Endothelial cell of umbilical vein (primary cell): ENCODE data around the gene TAS2R43. TPM values are rescaled to one million over a fixed set of nuclear protein-coding genes. Genes with fewer than 3 reads are reported as not detected.
"Not testable (repeated sequence)": the region's sequence is repeated elsewhere in the genome, so short reads cannot be mapped to it uniquely, and the experiment has no call there.

Experiments used
- BruUV-seq: library from RNA; stranded (reverse); fragments of 400-500 nt; replicated peaks from 2 replicates; lab custom pipeline; 2021; lab: Mats Ljungman, UMichigan
- CTCF ChIA-PET: fragments of 300-600, 350-600 bp; sonication (Branson Sonifier 250); formaldehyde crosslinking; loops from one replicate; lab custom pipeline; 2021; ENCODE audit warnings: antibody characterized with exemption, inconsistent platforms; lab: Charles Lee
- POLR2A ChIA-PET: fragments of 300-600, 350-600 bp; sonication (Branson Sonifier 250); formaldehyde crosslinking; loops from one replicate; lab custom pipeline; 2021; ENCODE audit warnings: antibody characterized with exemption, inconsistent platforms; lab: Charles Lee
- DNase-seq: peaks from one replicate; pipeline ENCODE4 v3.0.0-alpha.2; 2011; ENCODE audit warnings: low read depth, low spot score
- FAIRE-seq: peaks from 2 replicates; lab custom pipeline; 2011; peaks lifted over from hg19 to GRCh38; lab: Jason Lieb, UNC
- H2AFZ ChIP-seq: 2 replicates; pipeline ENCODE4 v1.6.0; 2012; ENCODE audit warnings: low read depth, low read length, control low read depth, inconsistent platforms
- H3K27ac ChIP-seq: 2 replicates; pipeline ENCODE4 v1.5.1; 2011; ENCODE audit warnings: low read depth, mild to moderate bottlenecking, control low read depth, low read length, moderate library complexity; ENCODE audit not compliant: insufficient read depth
- H3K27me3 ChIP-seq, 2 experiments: 2 replicates each; pipeline versions ENCODE4 v1.6.0 to v1.6.1; 2011; ENCODE audit warnings: low read length in 2 of 2, mixed read lengths in 1 of 2; ENCODE audit not compliant: control insufficient read depth in 2 of 2, insufficient read depth in 2 of 2
- H3K36me3 ChIP-seq, 2 experiments: 2 replicates in 1 of 2; 3 replicates in 1 of 2; pipeline ENCODE4 v1.5.1; 2011; ENCODE audit warnings: low read length in 2 of 2, mild to moderate bottlenecking in 1 of 2, moderate library complexity in 1 of 2; ENCODE audit not compliant: control insufficient read depth in 2 of 2, insufficient read depth in 2 of 2; ENCODE audit errors: extremely low read depth in 1 of 2
- H3K4me1 ChIP-seq: 3 replicates; pipeline ENCODE4 v1.5.1; 2011; ENCODE audit warnings: mild to moderate bottlenecking, low read length; ENCODE audit not compliant: control insufficient read depth, insufficient read depth; ENCODE audit errors: extremely low read depth
- H3K4me2 ChIP-seq: 2 replicates; pipeline ENCODE4 v1.6.1; 2011; ENCODE audit warnings: low read length, control low read depth, mixed read lengths; ENCODE audit not compliant: insufficient read depth
- H3K4me3 ChIP-seq, 3 experiments: fragments of 200-600 bp in 1 of 3; sonication (generic), shearing (Covaris generic) in 1 of 3; replicated peaks in 1 of 3; 2 replicates each; pipeline ENCODE4 v1.5.1; 2011 to 2016; ENCODE audit warnings: control low read depth in 3 of 3, low read length in 3 of 3, mild to moderate bottlenecking in 2 of 3, inconsistent platforms in 1 of 3, low read depth in 1 of 3, moderate library complexity in 1 of 3; ENCODE audit not compliant: insufficient read depth in 1 of 3
- H3K79me2 ChIP-seq: 2 replicates; pipeline ENCODE4 v1.6.0; 2012; ENCODE audit warnings: low read length, inconsistent platforms; ENCODE audit not compliant: control insufficient read depth, insufficient read depth
- H3K9ac ChIP-seq: replicated peaks from 2 replicates; pipeline ENCODE3; 2011; ENCODE audit warnings: low read length, control low read depth; ENCODE audit not compliant: insufficient read depth; ENCODE audit errors: extremely low read depth
- H3K9me1 ChIP-seq: replicated peaks from 3 replicates; pipeline ENCODE4 v1.6.0; 2011; ENCODE audit warnings: mild to moderate bottlenecking, low read length; ENCODE audit not compliant: control insufficient read depth, insufficient read depth; ENCODE audit errors: extremely low read depth
- H3K9me3 ChIP-seq: replicated peaks from 2 replicates; pipeline ENCODE4 v1.5.1; 2012; ENCODE audit warnings: low read length, inconsistent platforms; ENCODE audit not compliant: control insufficient read depth, insufficient read depth
- H4K20me1 ChIP-seq: replicated peaks from 2 replicates; pipeline ENCODE3; 2011; ENCODE audit warnings: mild to moderate bottlenecking, low read length; ENCODE audit not compliant: control insufficient read depth, insufficient read depth; ENCODE audit errors: extremely low read depth
- EZH2 ChIP-seq: IDR thresholded peaks from 2 replicates; pipeline ENCODE4 v1.6.1; 2012; ENCODE audit warnings: borderline replicate concordance, low read depth, mild to moderate bottlenecking, moderate library complexity, low read length, inconsistent platforms; ENCODE audit not compliant: severe bottlenecking
- FOS ChIP-seq: IDR thresholded peaks from 2 replicates; pipeline ENCODE4 v1.6.1; 2011; ENCODE audit warnings: mild to moderate bottlenecking, low read length, moderate library complexity, borderline replicate concordance; ENCODE audit not compliant: insufficient read depth
- GATA2 ChIP-seq: IDR thresholded peaks from 2 replicates; pipeline ENCODE4 v1.7.0; 2011; ENCODE audit warnings: low read depth, mild to moderate bottlenecking, moderate library complexity, mixed read lengths, low read length; ENCODE audit not compliant: insufficient read length, insufficient read depth
- JUN ChIP-seq: IDR thresholded peaks from 2 replicates; pipeline ENCODE4 v1.6.1; 2011; ENCODE audit warnings: borderline replicate concordance, low read depth; ENCODE audit not compliant: insufficient read length, insufficient read depth
- MYC ChIP-seq: IDR thresholded peaks from one replicate; pipeline ENCODE4 v1.6.1; 2011; ENCODE audit warnings: mild to moderate bottlenecking, low read depth, low read length
- POLR2A ChIP-seq: IDR thresholded peaks from 2 replicates; pipeline ENCODE4 v1.6.1; 2012; ENCODE audit warnings: low read depth, mild to moderate bottlenecking, control low read depth, low read length
- POLR2AphosphoS5 ChIP-seq: IDR thresholded peaks from 2 replicates; pipeline ENCODE4 v1.6.1; 2012; ENCODE audit warnings: low read depth, mild to moderate bottlenecking, control low read depth, low read length, moderate library complexity; ENCODE audit not compliant: insufficient read depth
- dilution Hi-C: fragments of 300-500 bp; cut with MboI; formaldehyde crosslinking; loops from one replicate; pipeline ENCODE4 v1.15.0; 2019; ENCODE audit warnings: low sequenced_read_pairs; ENCODE audit not compliant: extremely low pct_ligation_motif_present
- intact Hi-C: fragments of 100-400 bp; cut with micrococcal nuclease; formaldehyde crosslinking; loops from one replicate; pipeline ENCODE4 v1.10.0; 2022
- polyA plus RNA-seq, 4 experiments: library from polyadenylated mRNA; depleted of rRNA in 3 of 4; stranded (reverse) in 3 of 4; unstranded in 1 of 4; fragments of >200 nt; gene quantifications; 2 replicates each; pipeline versions ENCODE4 v1.2.1 to v1.2.3, GENCODE V29; 2011 to 2012; ENCODE audit warnings: missing spikeins in 1 of 4
- total RNA-seq: library from RNA; stranded (reverse); gene quantifications from 2 replicates; pipeline ENCODE4 v1.2.3, GENCODE V29; 2021
- TF ChIP-seq, protein P1 (sequence below), 2 donors: IDR thresholded peaks; 1 replicate in 1 of 2; 2 replicates in 1 of 2; pipeline ENCODE4 v1.5.1; 2011; ENCODE audit warnings: low read length in 2 of 2, mild to moderate bottlenecking in 2 of 2, moderate library complexity in 2 of 2, control low read depth in 1 of 2, inconsistent platforms in 1 of 2, low read depth in 1 of 2; ENCODE audit not compliant: insufficient read depth in 1 of 2; ENCODE audit errors: extremely low read depth in 1 of 2
- TF ChIP-seq, protein P2 (sequence below): IDR thresholded peaks from 2 replicates; pipeline ENCODE4 v1.6.1; 2011; ENCODE audit not compliant: insufficient read depth, insufficient read length

The TAS2R43 gene
- total and polyA plus RNA-seq, 2 donors (not counting 3 experiments of a cell fraction or from before 2014, with no cell fraction given) = 0.07 to 1.8 TPM

DNA sequence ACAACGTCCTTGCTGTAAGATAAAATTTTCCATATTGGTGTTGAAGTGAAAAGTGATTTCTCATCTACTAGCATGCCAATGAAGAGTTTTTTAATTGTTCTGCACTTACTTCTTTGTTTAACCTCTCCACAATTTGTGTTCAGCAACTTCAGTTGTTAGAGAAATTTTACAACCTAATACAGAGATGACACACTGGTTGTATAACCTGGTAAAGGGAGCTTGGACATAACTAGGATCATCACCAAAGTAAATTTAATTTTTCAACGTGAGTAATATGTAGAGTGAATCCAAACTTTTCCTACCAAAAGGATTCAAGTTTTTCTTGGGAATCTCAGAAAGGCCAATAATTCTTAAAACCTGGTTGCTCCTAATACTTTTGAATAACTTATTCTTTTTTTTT is 13.4 kb upstream of the TAS2R43 start:
- no peaks in the 10 kb centered on the region for H3K36me3 ChIP-seq
- H3K4me3 ChIP-seq = no peak overlapping the region
- no peak overlapping the region for H2AFZ ChIP-seq
- H3K9me1 ChIP-seq = no peaks in the 10 kb centered on the region
- FAIRE-seq (no peak), DNase-seq (no peak)
- no peak overlapping the region for H3K4me2 ChIP-seq
- no peaks in the 10 kb centered on the region for H3K4me1 ChIP-seq
- ChIA-PET CTCF (no interaction called here), POLR2A (no interaction called here)
- TF ChIP-seq FOS (no peak), EZH2 (no peak), POLR2AphosphoS5 (no peak), MYC (no peak), JUN (no peak), GATA2 (no peak), POLR2A (no peak)
- TF ChIP-seq, protein P1, sequence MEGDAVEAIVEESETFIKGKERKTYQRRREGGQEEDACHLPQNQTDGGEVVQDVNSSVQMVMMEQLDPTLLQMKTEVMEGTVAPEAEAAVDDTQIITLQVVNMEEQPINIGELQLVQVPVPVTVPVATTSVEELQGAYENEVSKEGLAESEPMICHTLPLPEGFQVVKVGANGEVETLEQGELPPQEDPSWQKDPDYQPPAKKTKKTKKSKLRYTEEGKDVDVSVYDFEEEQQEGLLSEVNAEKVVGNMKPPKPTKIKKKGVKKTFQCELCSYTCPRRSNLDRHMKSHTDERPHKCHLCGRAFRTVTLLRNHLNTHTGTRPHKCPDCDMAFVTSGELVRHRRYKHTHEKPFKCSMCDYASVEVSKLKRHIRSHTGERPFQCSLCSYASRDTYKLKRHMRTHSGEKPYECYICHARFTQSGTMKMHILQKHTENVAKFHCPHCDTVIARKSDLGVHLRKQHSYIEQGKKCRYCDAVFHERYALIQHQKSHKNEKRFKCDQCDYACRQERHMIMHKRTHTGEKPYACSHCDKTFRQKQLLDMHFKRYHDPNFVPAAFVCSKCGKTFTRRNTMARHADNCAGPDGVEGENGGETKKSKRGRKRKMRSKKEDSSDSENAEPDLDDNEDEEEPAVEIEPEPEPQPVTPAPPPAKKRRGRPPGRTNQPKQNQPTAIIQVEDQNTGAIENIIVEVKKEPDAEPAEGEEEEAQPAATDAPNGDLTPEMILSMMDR (IDR thresholded peaks at IDR 0.05; ENCODE audit: extremely low read depth in 1 of 2, insufficient read depth in 1 of 2, low read depth in 1 of 2, low read length in 2 of 2) = no peak
- TF ChIP-seq, protein P2, sequence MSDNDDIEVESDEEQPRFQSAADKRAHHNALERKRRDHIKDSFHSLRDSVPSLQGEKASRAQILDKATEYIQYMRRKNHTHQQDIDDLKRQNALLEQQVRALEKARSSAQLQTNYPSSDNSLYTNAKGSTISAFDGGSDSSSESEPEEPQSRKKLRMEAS = no peak
- peaks cover 2% of the 10 kb centered on the region for H4K20me1 ChIP-seq
- H3K27me3 ChIP-seq = no peaks in the 10 kb centered on the region
- intact Hi-C loops (no loop called here), dilution Hi-C loops (no loop called here)
- no peak overlapping the region for H3K27ac ChIP-seq
- no TSS peak for BruUV-seq
- H3K9me3 ChIP-seq = no peaks in the 10 kb centered on the region
- peaks cover 31% of the 10 kb centered on the region for H3K79me2 ChIP-seq
- H3K9ac ChIP-seq = no peak overlapping the region

DNA sequence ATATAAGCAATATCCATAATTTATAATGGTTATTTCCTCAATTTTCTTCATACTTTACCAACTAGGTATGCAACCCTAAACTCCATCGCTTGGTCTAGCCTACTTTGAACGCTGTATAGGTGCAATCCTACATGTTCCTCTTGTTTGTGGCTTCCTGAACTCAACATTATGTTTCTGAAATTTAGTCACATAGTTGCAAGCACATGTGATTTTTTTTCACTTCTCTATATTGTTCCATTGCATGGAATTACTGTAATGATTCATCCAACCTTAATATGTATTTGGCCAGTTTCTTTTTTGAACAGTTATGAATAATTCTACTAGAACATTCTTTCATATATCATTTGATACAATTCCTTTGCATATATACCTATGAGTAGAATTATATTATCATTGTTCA is 2.8 kb upstream of the TAS2R43 start:
- H3K4me2 ChIP-seq, H3K9me1 ChIP-seq, dilution Hi-C loops, FAIRE-seq, H3K4me1 ChIP-seq, DNase-seq, H3K27me3 ChIP-seq, H3K27ac ChIP-seq, H3K9me3 ChIP-seq, CTCF ChIA-PET, BruUV-seq, H3K9ac ChIP-seq, intact Hi-C loops, H3K4me3 ChIP-seq, H2AFZ ChIP-seq, POLR2A ChIA-PET, H3K36me3 ChIP-seq, H3K79me2 ChIP-seq, H4K20me1 ChIP-seq: not testable (repeated sequence)
